Gastrocnemius medialis (tissue), 4 donors: ENCODE measurements around the gene SLC25A1. TPM values are rescaled to one million over a fixed set of nuclear protein-coding genes. Genes with fewer than 3 reads are reported as not detected.

Experiments
- ATAC-seq, 2 donors: fragments of 150-250 bp; one replicate each; pipeline ENCODE4 v1.9.1; 2016
- DNase-seq, 2 donors: peaks; one replicate each; pipeline ENCODE4 v3.0.0-alpha.2; 2019
- H3K27ac ChIP-seq, 4 donors: fragments of 200-600 bp; sonication (generic); 1 replicate in 1 of 4; 2 replicates in 3 of 4; pipeline ENCODE4 v1.5.1; 2016 to 2018; ENCODE audit warnings: mild to moderate bottlenecking in 2 of 4, moderate library complexity in 1 of 4
- H3K27me3 ChIP-seq, 3 donors: fragments of 200-600 bp; sonication (generic) in 2 of 3; 1 replicate in 1 of 3; 2 replicates in 2 of 3; pipeline versions ENCODE4 v1.5.1 to v1.6.0; 2016 to 2019; ENCODE audit warnings: mild to moderate bottlenecking in 1 of 3, moderate library complexity in 1 of 3
- H3K36me3 ChIP-seq, 2 donors: fragments of 200-600 bp; sonication (generic) in 1 of 2; one replicate each; pipeline ENCODE4 v1.5.1; 2017 to 2018
- H3K4me1 ChIP-seq, 2 donors: fragments of 200-600 bp; sonication (generic) in 1 of 2; one replicate each; pipeline ENCODE4 v1.5.1; 2016 to 2017; ENCODE audit warnings: mild to moderate bottlenecking in 2 of 2
- H3K4me3 ChIP-seq, 4 donors: fragments of 200-600 bp; sonication (generic) in 3 of 4; 1 replicate in 1 of 4; 2 replicates in 3 of 4; pipeline ENCODE4 v1.5.1; 2016 to 2019; ENCODE audit warnings: mild to moderate bottlenecking in 2 of 4
- H3K9me3 ChIP-seq, 3 donors: fragments of 200-600 bp; sonication (generic) in 2 of 3; 1 replicate in 1 of 3; 2 replicates in 2 of 3; pipeline ENCODE4 v1.5.1; 2016 to 2019
- CTCF ChIP-seq, 5 experiments: fragments of 450-650 bp in 3 of 5; fragments of 200-600 bp in 2 of 5; sonication (generic) in 2 of 5; IDR thresholded peaks in 4 of 5; conservative IDR thresholded peaks in 1 of 5; 1 replicate in 4 of 5; 2 replicates in 1 of 5; pipeline ENCODE4 v1.5.1; 2016 to 2019; ENCODE audit warnings: antibody characterized with exemption in 5 of 5, mild to moderate bottlenecking in 3 of 5, moderate library complexity in 3 of 5
- POLR2A ChIP-seq, 2 donors: fragments of 450-650 bp; IDR thresholded peaks; one replicate each; pipeline ENCODE4 v1.6.1; 2017; ENCODE audit warnings: antibody characterized with exemption in 2 of 2, mild to moderate bottlenecking in 2 of 2, moderate library complexity in 2 of 2
- in situ Hi-C, 4 donors: fragments of 200-750 bp; cut with MboI; loops; one replicate each; pipeline versions ENCODE4 v1.15.0 to v1.8.0; 2017; ENCODE audit warnings: low sequenced_read_pairs in 4 of 4
- intact Hi-C: fragments of 100-400 bp; cut with DNase I; formaldehyde crosslinking; loops from one replicate; pipeline ENCODE4 v1.15.1; 2023; ENCODE audit warnings: low total_unique reads
- total RNA-seq, 4 donors: library from RNA; depleted of rRNA; stranded (reverse); fragments of >200 nt; gene quantifications; one replicate each; pipeline versions ENCODE4 v1.1.0 to v1.2.3, GENCODE V29; 2016

Gene SLC25A1
- total RNA-seq, 4 donors from 2014 or later: 10.5 to 16.6 (median 13.5) TPM

- Histone ChIP-seq H3K4me3 (peak overlapping the region in 3 of 4 donors; percentile 17 to 47 (median 28)), H3K4me1 (peaks cover 5 to 11% of the 10 kb centered on the region in 2 donors), H3K27me3 (peaks cover 44 to 47% (median 46%) of the 10 kb centered on the region in 3 donors), H3K27ac (no peak overlapping the region), H3K36me3 (no peaks in the 10 kb centered on the region), H3K9me3 (no peaks in the 10 kb centered on the region)
- DNase-seq (no peak), ATAC-seq (no peak)
- intact Hi-C loops (no loop called here), in situ Hi-C loops (loop anchor here in 1 of 4 donors (25.0 kb wide), 1 partner anchor 489 kb away; no protein-coding TSS in a partner anchor)
- TF ChIP-seq POLR2A (IDR thresholded peaks at IDR 0.05) (no peak), CTCF (IDR thresholded peaks at IDR 0.05 in 4 of 5, conservative IDR thresholded peaks at IDR 0.05 in 1 of 5) (no peak)
These were observed 30.0 kb downstream of the SLC25A1 start for GRCh38 chr22:19148417-19149046.

GRCh38 chr22:19147195-19147780 lies 31.2 kb downstream of the SLC25A1 start:
- no peak for DNase-seq
- intact Hi-C loops (no loop called here), in situ Hi-C loops (loop anchor here in 1 of 4 donors (25.0 kb wide), 1 partner anchor 490 kb away; no protein-coding TSS in a partner anchor)
- Histone ChIP-seq H3K4me3 (no peak overlapping the region), H3K27ac (no peak overlapping the region), H3K9me3 (no peaks in the 10 kb centered on the region), H3K27me3 (peaks cover 34 to 37% (median 37%) of the 10 kb centered on the region in 3 donors), H3K36me3 (peaks cover 0 to 6% of the 10 kb centered on the region in 2 donors), H3K4me1 (peaks cover 8 to 14% of the 10 kb centered on the region in 2 donors)
- no peak for ATAC-seq
- TF ChIP-seq POLR2A (IDR thresholded peaks at IDR 0.05): no peak
- no peak for TF ChIP-seq CTCF (IDR thresholded peaks at IDR 0.05 in 4 of 5, conservative IDR thresholded peaks at IDR 0.05 in 1 of 5)

GRCh38 chr22:19146215-19146968 lies 32.1 kb downstream of the SLC25A1 start:
- H3K36me3 ChIP-seq: peaks cover 0 to 15% of the 10 kb centered on the region in 2 donors
- H3K27ac ChIP-seq: no peak overlapping the region
- in situ Hi-C loops (loop anchor here in 1 of 4 donors (25.0 kb wide), 1 partner anchor 491 kb away; no protein-coding TSS in a partner anchor), intact Hi-C loops (no loop called here)
- H3K4me3 ChIP-seq: no peak overlapping the region
- peaks cover 8 to 14% of the 10 kb centered on the region in 2 donors for H3K4me1 ChIP-seq
- TF ChIP-seq CTCF (IDR thresholded peaks at IDR 0.05 in 4 of 5, conservative IDR thresholded peaks at IDR 0.05 in 1 of 5) (no peak), POLR2A (IDR thresholded peaks at IDR 0.05) (no peak)
- H3K27me3 ChIP-seq: peaks cover 25 to 29% (median 28%) of the 10 kb centered on the region in 3 donors
- ATAC-seq (no peak), DNase-seq (no peak)
- no peaks in the 10 kb centered on the region for H3K9me3 ChIP-seq

- ATAC-seq: peak in 1 of 2 donors; percentile 8
- Histone ChIP-seq H3K27me3 (peaks cover 9 to 12% (median 11%) of the 10 kb centered on the region in 3 donors), H3K9me3 (no peaks in the 10 kb centered on the region), H3K27ac (peak overlapping the region; percentile 81 to 86 (median 84)), H3K4me1 (peaks cover 8% of the 10 kb centered on the region in 2 donors), H3K36me3 (peaks cover 0 to 39% of the 10 kb centered on the region in 2 donors), H3K4me3 (peak overlapping the region; percentile 78 to 96 (median 89))
- TF ChIP-seq POLR2A (IDR thresholded peaks at IDR 0.05): no peak
- TF ChIP-seq CTCF (IDR thresholded peaks at IDR 0.05 in 4 of 5, conservative IDR thresholded peaks at IDR 0.05 in 1 of 5): no peak
- in situ Hi-C loops (loop anchor here in 1 of 4 donors (25.0 kb wide), 1 partner anchor 493 kb away; no protein-coding TSS in a partner anchor), intact Hi-C loops (loop anchor here (1.0 to 2.0 kb wide), 4 partner anchors 22 to 487 kb away; partner anchors contain the start of genes CDC45, DGCR2 and UFD1)
- no peak for DNase-seq
These were observed 34.6 kb downstream of the SLC25A1 start for GRCh38 chr22:19143967-19144400.
